Measurements from ENCODE around the gene TYW5.
A peak's percentile ranks its signal among the peaks of the same experiment; 100 is the strongest.

Gene TYW5

GRCh38 chr2:199955339-199956061 lies at the start of gene TYW5, which contains the start of gene MAIP1:
Gene TYW5 (minus strand): TSS chr2:199955491. CDS start chr2:199955470, 21 bp downstream.
Gene MAIP1 (plus strand): TSS chr2:199955582. CDS start chr2:199955799, 217 bp downstream.
- H3K4me3 ChIP-seq (ENCODE audit: low read length): peak within 1 kb of the TSS; percentile 77
- peak within 1 kb of the TSS; percentile 26 for H3K9ac ChIP-seq (ENCODE audit: low read length)
- H3K36me3 ChIP-seq (ENCODE audit: control insufficient read depth, insufficient read depth, low read length): peaks cover under 1% of the 10 kb centered on the region
- H3K27ac ChIP-seq (ENCODE audit: low read depth, low read length): peak within 1 kb of the TSS; percentile 89
- H3K27me3 ChIP-seq (ENCODE audit: control insufficient read depth, insufficient read depth, low read length): no peaks in the 10 kb centered on the region
- peaks cover 8% of the 10 kb centered on the region for H3K4me1 ChIP-seq (ENCODE audit: control insufficient read depth, insufficient read depth, low read length)

GRCh38 chr2:200003444-200003843 lies 48.2 kb upstream of the TYW5 start:
- H3K36me3 ChIP-seq (ENCODE audit: control insufficient read depth, insufficient read depth, low read length): no peaks in the 10 kb centered on the region
- no peaks in the 10 kb centered on the region for H3K4me1 ChIP-seq (ENCODE audit: control insufficient read depth, insufficient read depth, low read length)
- no peaks in the 10 kb centered on the region for H3K27me3 ChIP-seq (ENCODE audit: control insufficient read depth, insufficient read depth, low read length)
- H3K27ac ChIP-seq (ENCODE audit: low read depth, low read length): no peak overlapping the region
- H3K4me3 ChIP-seq (ENCODE audit: low read length): no peak overlapping the region
- no peak overlapping the region for H3K9ac ChIP-seq (ENCODE audit: low read length)

GRCh38 chr2:200000444-200001163 lies 45.3 kb upstream of the TYW5 start:
- Histone ChIP-seq H3K4me3 (ENCODE audit: low read length) (no peak overlapping the region), H3K27ac (ENCODE audit: low read depth, low read length) (no peak overlapping the region), H3K36me3 (ENCODE audit: control insufficient read depth, insufficient read depth, low read length) (no peaks in the 10 kb centered on the region), H3K27me3 (ENCODE audit: control insufficient read depth, insufficient read depth, low read length) (no peaks in the 10 kb centered on the region), H3K9ac (ENCODE audit: low read length) (no peak overlapping the region), H3K4me1 (ENCODE audit: control insufficient read depth, insufficient read depth, low read length) (no peaks in the 10 kb centered on the region)

GRCh38 chr2:199999166-199999565 lies 43.9 kb upstream of the TYW5 start:
- H3K9ac ChIP-seq (ENCODE audit: low read length): no peak overlapping the region
- no peaks in the 10 kb centered on the region for H3K27me3 ChIP-seq (ENCODE audit: control insufficient read depth, insufficient read depth, low read length)
- no peak overlapping the region for H3K4me3 ChIP-seq (ENCODE audit: low read length)
- no peak overlapping the region for H3K27ac ChIP-seq (ENCODE audit: low read depth, low read length)
- H3K36me3 ChIP-seq (ENCODE audit: control insufficient read depth, insufficient read depth, low read length): no peaks in the 10 kb centered on the region
- no peaks in the 10 kb centered on the region for H3K4me1 ChIP-seq (ENCODE audit: control insufficient read depth, insufficient read depth, low read length)

- H3K4me3 ChIP-seq (ENCODE audit: low read length): no peak overlapping the region
- no peak overlapping the region for H3K9ac ChIP-seq (ENCODE audit: low read length)
- H3K27me3 ChIP-seq (ENCODE audit: control insufficient read depth, insufficient read depth, low read length): no peaks in the 10 kb centered on the region
- H3K4me1 ChIP-seq (ENCODE audit: control insufficient read depth, insufficient read depth, low read length): no peaks in the 10 kb centered on the region
- H3K27ac ChIP-seq (ENCODE audit: low read depth, low read length): no peak overlapping the region
- no peaks in the 10 kb centered on the region for H3K36me3 ChIP-seq (ENCODE audit: control insufficient read depth, insufficient read depth, low read length)
Observed at GRCh38 chr2:199997296-199997695, 42.0 kb upstream of the TYW5 start.

GRCh38 chr2:199994896-199995295 lies 39.6 kb upstream of the TYW5 start:
- Histone ChIP-seq H3K9ac (ENCODE audit: low read length) (no peak overlapping the region), H3K27me3 (ENCODE audit: control insufficient read depth, insufficient read depth, low read length) (no peaks in the 10 kb centered on the region), H3K27ac (ENCODE audit: low read depth, low read length) (no peak overlapping the region), H3K4me3 (ENCODE audit: low read length) (no peak overlapping the region), H3K36me3 (ENCODE audit: control insufficient read depth, insufficient read depth, low read length) (no peaks in the 10 kb centered on the region), H3K4me1 (ENCODE audit: control insufficient read depth, insufficient read depth, low read length) (no peaks in the 10 kb centered on the region)

GRCh38 chr2:199994371-199994770 lies 39.1 kb upstream of the TYW5 start:
- Histone ChIP-seq H3K27me3 (ENCODE audit: control insufficient read depth, insufficient read depth, low read length) (no peaks in the 10 kb centered on the region), H3K4me3 (ENCODE audit: low read length) (no peak overlapping the region), H3K27ac (ENCODE audit: low read depth, low read length) (no peak overlapping the region), H3K36me3 (ENCODE audit: control insufficient read depth, insufficient read depth, low read length) (no peaks in the 10 kb centered on the region), H3K4me1 (ENCODE audit: control insufficient read depth, insufficient read depth, low read length) (no peaks in the 10 kb centered on the region), H3K9ac (ENCODE audit: low read length) (no peak overlapping the region)

GRCh38 chr2:199992296-199992695 lies 37.0 kb upstream of the TYW5 start:
- peaks cover 2% of the 10 kb centered on the region for H3K4me1 ChIP-seq (ENCODE audit: control insufficient read depth, insufficient read depth, low read length)
- no peak overlapping the region for H3K27ac ChIP-seq (ENCODE audit: low read depth, low read length)
- no peaks in the 10 kb centered on the region for H3K27me3 ChIP-seq (ENCODE audit: control insufficient read depth, insufficient read depth, low read length)
- H3K9ac ChIP-seq (ENCODE audit: low read length): no peak overlapping the region
- H3K4me3 ChIP-seq (ENCODE audit: low read length): no peak overlapping the region
- H3K36me3 ChIP-seq (ENCODE audit: control insufficient read depth, insufficient read depth, low read length): no peaks in the 10 kb centered on the region

GRCh38 chr2:199991691-199992090 lies 36.4 kb upstream of the TYW5 start:
- H3K9ac ChIP-seq (ENCODE audit: low read length): no peak overlapping the region
- no peaks in the 10 kb centered on the region for H3K36me3 ChIP-seq (ENCODE audit: control insufficient read depth, insufficient read depth, low read length)
- H3K4me3 ChIP-seq (ENCODE audit: low read length): no peak overlapping the region
- peaks cover 2% of the 10 kb centered on the region for H3K4me1 ChIP-seq (ENCODE audit: control insufficient read depth, insufficient read depth, low read length)
- H3K27me3 ChIP-seq (ENCODE audit: control insufficient read depth, insufficient read depth, low read length): no peaks in the 10 kb centered on the region
- H3K27ac ChIP-seq (ENCODE audit: low read depth, low read length): no peak overlapping the region

- no peaks in the 10 kb centered on the region for H3K27me3 ChIP-seq (ENCODE audit: control insufficient read depth, insufficient read depth, low read length)
- H3K4me3 ChIP-seq (ENCODE audit: low read length): no peak overlapping the region
- H3K27ac ChIP-seq (ENCODE audit: low read depth, low read length): no peak overlapping the region
- no peaks in the 10 kb centered on the region for H3K36me3 ChIP-seq (ENCODE audit: control insufficient read depth, insufficient read depth, low read length)
- no peak overlapping the region for H3K9ac ChIP-seq (ENCODE audit: low read length)
- peaks cover 2% of the 10 kb centered on the region for H3K4me1 ChIP-seq (ENCODE audit: control insufficient read depth, insufficient read depth, low read length)
Observed at GRCh38 chr2:199989822-199990221, 34.5 kb upstream of the TYW5 start.

- Histone ChIP-seq H3K36me3 (ENCODE audit: control insufficient read depth, insufficient read depth, low read length) (no peaks in the 10 kb centered on the region), H3K9ac (ENCODE audit: low read length) (no peak overlapping the region), H3K27me3 (ENCODE audit: control insufficient read depth, insufficient read depth, low read length) (no peaks in the 10 kb centered on the region), H3K27ac (ENCODE audit: low read depth, low read length) (no peak overlapping the region), H3K4me1 (ENCODE audit: control insufficient read depth, insufficient read depth, low read length) (peaks cover 2% of the 10 kb centered on the region), H3K4me3 (ENCODE audit: low read length) (no peak overlapping the region)
Observed at GRCh38 chr2:199988151-199988550, 32.9 kb upstream of the TYW5 start.

GRCh38 chr2:199987586-199987985 lies 32.3 kb upstream of the TYW5 start:
- Histone ChIP-seq H3K27ac (ENCODE audit: low read depth, low read length) (no peak overlapping the region), H3K4me1 (ENCODE audit: control insufficient read depth, insufficient read depth, low read length) (peaks cover 2% of the 10 kb centered on the region), H3K4me3 (ENCODE audit: low read length) (no peak overlapping the region), H3K9ac (ENCODE audit: low read length) (no peak overlapping the region), H3K36me3 (ENCODE audit: control insufficient read depth, insufficient read depth, low read length) (no peaks in the 10 kb centered on the region), H3K27me3 (ENCODE audit: control insufficient read depth, insufficient read depth, low read length) (no peaks in the 10 kb centered on the region)
